NCI-H460 (cell line): Measurements from ENCODE around the gene TIGD1. TPM values are rescaled to one million over a fixed set of nuclear protein-coding genes. Genes with fewer than 3 reads are reported as not detected.

Experiments
- DNase-seq: peaks from one replicate; pipeline ENCODE4 v3.0.0-alpha.2; 2016; ENCODE audit warnings: low read depth; ENCODE audit errors: extremely low read depth
- polyA plus RNA-seq: library from polyadenylated mRNA; depleted of rRNA; stranded (reverse); fragments of >200 nt; gene quantifications from 2 replicates; pipeline ENCODE4 v1.2.3, GENCODE V29; 2014; cell fraction: nucleus; rRNA removed
- total RNA-seq: library from RNA; depleted of rRNA; stranded (reverse); fragments of >200 nt; shearing (Covaris generic); gene quantifications from 2 replicates; pipeline ENCODE4 v1.2.3, GENCODE V29; 2014; rRNA removed

The TIGD1 gene
- 17.6 and 17.7 TPM in 2 replicates for total RNA-seq
- 21.8 and 29.7 TPM in 2 replicates for polyA plus RNA-seq

GRCh38 chr2:232550354-232551249 is at the start of gene TIGD1, which contains the start of gene EIF4E2:
Gene TIGD1, minus strand, starts transcription at chr2:232550557. Its CDS starts 675 bp downstream, at chr2:232549882.
Gene EIF4E2, plus strand, starts transcription at chr2:232550689. Its CDS starts 36 bp downstream, at chr2:232550725.
- peak; percentile 88 for DNase-seq

GRCh38 chr2:232598293-232598692 is 47.9 kb upstream of the TIGD1 start:
- no peak for DNase-seq

DNA sequence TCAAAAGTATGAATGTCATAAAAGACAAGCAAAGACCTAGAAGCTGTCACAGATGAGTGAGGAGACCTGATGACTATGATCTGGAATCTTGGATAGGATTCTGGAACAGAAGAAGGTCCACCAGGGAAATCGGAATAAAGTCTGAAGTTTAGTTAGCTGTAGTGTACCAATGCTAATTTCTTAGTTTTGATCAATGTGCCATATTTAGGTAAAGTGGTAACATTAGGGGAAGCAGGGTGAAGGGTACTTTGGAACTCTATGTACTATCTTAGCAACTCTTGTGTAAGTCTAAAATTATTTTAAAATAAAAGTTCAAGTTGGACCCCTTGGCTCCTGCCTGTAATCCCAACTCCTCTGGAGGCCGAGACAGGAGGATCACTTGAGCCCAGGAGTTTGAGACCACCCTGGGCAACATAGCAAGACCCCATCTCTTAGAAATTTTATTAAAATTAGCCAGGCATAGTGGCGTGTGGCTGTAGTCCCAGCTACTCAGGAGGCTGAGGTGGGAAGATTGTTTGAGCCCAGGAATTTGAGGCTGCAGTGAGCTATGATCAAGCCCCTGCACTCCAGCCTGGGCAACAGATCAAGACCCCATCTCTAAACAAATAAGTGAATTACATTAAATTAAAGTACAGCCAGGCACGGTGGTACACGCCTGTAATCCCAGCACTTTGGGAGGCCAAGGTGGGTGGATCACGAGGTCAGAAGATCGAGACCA is 47.2 kb upstream of the TIGD1 start:
- DNase-seq: no peak

GRCh38 chr2:232593982-232594381 is 43.6 kb upstream of the TIGD1 start:
- DNase-seq: no peak

DNA sequence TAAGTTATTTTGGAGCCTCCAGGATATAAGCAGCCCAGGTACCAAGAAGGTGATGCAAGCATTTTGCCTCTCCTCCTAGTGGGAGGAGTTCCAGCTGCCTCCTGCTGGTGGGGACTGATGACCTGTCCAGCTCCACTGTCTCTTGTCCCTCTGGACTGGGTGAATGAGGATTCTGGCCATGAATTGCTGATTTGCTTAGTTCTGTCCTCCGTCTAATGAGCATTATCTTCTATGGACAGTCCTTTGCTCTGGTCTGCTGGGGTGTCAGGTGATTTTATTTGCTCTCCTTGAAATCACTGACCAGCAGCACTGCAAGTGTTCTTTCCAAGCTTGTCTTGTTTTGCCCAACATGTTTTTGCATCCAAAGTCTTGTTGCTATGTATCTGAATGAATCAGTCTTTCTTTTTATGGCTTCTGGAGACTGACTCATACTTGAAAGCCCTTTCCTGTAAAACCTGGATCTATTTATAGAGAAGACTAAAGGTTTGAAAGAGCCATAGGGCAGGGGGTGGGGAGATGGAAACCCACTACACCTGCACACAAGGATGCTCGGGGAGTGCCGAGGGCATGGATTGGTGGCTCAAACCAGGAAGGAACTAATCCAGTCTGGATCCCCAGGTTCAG is 42.5 kb upstream of the TIGD1 start:
- DNase-seq: no peak

DNA sequence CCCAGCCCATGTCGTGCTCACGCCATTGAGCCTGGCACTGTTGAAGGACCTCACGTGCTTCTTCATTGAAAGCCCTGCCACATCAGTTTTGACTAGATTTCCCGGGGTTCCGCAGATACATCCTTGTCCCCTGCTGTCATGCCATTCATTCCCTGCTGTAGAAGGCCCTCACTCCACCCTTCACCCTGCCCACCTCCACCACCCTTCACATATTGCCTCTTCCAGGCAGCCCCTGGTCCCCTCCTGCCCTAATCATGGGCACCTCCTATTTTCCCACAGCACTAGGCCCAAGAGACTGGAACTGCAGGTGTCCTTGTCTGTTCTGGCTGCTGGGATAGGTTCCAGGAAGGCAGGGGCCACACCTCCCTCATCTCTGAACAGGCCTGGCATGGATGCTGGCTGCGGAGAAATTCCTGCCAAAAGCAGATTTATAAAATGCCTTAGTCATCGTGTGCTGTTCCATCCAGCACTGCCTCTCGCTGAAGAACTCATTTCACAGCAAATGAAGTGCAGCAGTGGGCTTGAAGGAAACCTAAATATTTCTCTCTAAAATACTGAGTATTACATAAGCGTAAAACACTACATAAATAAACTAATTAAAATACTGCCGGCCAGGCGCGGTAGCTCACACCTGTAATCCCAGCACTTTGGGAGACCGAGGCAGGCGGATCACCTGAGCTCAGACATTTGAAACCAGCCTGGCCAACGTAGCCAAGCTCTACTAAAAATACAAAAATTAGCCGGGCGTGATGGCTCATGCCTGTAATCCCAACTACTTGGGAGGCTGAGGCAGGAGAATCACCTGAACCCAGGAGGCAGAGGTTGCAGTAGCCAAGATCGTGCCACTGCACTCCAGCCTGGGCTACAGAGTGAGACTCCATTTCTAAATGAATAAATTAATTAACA is 38.6 kb upstream of the TIGD1 start:
- peak; percentile 41 for DNase-seq

DNA sequence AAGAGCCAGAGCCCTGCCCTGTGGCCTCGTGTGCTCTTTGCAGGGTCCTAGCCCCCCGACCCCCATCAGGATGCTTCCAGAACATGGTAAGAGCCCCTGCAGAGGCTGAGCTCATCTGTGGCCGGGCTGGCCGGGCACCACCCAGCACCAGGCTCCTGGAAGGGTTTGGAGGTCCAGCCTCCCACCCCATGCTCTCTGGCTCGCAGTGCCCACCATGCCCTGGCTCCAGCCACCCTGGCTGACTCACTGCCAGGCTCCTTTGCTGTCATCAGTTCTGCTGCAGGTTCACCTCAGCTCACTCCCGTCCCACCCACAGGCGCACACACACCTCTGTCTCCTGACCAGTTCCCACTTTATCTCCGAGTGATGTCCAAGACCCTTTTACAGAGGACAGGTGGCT is 37.7 kb upstream of the TIGD1 start:
- DNase-seq: no peak

DNA sequence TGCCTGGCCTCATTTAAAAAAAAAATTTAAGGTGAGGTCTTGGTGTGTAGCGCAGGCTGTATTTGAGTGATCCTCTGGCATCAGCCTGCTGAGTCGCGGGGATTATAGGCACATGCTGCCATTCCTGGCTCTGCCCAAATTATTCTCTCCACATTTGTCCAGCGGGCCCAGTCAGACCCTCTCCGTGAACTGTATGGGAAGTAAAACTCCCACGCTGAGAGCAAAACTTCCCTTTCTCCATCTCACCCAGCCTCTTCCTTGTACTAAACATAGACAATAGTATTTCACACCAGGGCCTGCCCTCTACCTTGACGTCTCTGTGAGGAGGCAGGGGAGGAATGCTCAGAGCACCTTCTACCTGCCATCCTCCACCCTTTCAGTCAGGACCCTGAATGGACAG is 37.2 kb upstream of the TIGD1 start:
- no peak for DNase-seq

DNA sequence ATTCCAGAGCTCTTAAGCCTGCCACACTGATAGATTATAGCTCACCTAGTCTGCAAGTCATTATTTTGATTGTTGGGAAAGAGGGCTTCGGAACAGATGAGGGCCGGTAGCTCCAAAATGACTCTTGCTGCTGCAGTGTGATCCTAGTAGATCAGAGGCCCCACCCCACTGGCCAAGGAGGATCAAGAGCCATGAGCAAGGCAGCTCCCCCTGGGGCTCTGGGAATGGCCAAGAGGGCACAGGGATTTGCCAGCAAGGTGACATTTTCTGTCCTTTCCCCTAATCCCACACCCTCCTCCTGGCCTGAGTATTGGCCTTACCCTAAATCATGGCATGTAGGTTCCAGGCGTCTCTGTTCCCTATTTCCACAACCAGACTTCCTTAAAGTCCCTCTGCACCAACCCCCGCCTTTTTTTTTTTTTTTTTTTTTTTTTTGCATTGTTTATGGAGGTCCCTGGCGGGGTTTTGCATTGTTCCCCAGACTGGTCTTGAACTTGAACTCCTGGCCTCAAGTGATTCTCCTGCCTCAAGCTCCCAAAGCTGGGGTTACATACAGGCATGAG is 36.7 kb upstream of the TIGD1 start:
- no peak for DNase-seq

GRCh38 chr2:232584238-232584637 is 33.9 kb upstream of the TIGD1 start:
- DNase-seq: no peak

- no peak for DNase-seq
Observed at GRCh38 chr2:232581725-232582124, 31.4 kb upstream of the TIGD1 start.

DNA sequence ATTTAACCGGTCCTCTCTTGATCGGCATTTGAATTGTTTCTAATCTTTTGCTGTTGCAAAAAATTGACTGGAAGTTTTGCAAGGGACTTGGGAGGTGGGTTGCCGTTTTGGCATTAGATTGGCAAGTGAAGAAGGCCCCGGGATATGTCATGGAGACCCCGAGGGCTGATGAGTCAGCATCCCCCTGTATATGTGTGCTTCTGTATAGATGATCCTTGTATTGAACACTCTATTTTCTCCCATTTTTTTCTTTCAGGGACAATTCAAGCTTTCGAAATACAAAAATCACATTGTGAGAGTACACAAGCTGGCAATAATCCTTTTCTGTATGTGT is 30.3 kb upstream of the TIGD1 start:
- no peak for DNase-seq

DNA sequence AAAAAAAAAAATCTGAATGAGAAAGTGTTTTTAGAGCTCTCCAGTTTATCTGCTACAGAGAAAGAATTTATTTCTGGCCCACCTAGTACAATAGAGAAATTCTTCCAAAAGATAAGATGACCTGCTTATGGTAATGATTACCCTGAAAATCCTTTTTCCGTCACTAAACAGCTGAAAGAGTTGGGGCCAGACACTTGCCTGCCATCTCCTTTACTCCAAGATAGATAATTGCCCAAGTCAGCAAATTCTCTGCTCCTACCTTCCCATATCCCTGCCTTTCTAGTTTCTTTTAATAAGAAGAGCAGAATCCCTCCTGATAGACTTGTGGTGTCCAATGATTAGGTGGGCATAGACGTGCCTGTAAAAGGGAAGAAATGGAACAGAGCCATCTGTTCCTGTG is 28.3 kb upstream of the TIGD1 start:
- DNase-seq: no peak

DNA sequence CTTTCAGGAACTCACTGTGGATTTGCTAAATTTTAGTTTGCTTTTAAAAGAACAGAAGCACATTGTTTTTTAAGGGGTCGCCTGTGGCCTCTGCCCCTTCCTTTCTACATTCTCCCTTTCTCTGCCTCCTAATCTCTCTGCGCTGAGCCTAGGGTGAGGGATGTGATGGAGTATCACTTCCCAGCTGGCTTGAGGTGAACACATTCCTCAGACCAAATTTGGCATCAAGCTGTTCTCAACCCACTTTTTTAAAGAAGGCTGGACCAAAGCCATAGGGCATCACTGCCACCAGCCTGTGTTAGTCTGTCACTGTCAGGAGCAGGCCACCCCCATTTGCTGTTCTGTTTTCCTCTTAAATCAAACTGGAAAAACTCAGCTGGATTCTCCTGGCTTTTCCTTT is 27.5 kb upstream of the TIGD1 start:
- no peak for DNase-seq

GRCh38 chr2:232576995-232577394 is 26.6 kb upstream of the TIGD1 start:
- DNase-seq: no peak

DNA sequence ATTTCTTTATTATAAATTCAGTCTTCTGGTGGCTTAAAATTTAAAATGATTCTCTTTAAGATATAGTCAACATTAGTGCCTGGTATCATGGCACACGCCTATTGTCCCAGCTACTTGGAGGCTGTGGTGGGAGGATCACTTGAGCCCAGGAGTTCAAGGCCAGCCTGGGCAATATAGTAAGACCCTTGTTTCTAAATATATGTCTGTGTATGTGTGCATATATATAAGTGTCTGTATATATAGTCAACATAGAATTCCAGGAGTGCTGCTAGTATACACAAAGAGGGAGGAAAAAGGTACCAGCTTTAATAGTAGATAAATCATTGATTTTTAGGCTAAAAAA is 25.0 kb upstream of the TIGD1 start:
- no peak for DNase-seq

GRCh38 chr2:232574674-232575403 is 24.5 kb upstream of the TIGD1 start:
- no peak for DNase-seq

GRCh38 chr2:232573771-232574435 is 23.5 kb upstream of the TIGD1 start:
- DNase-seq: no peak

- DNase-seq: no peak
Observed at GRCh38 chr2:232573042-232573441, 22.7 kb upstream of the TIGD1 start.
